Limb (tissue), 2 donors: Measurements from ENCODE around the gene IGSF23.
"Not testable (repeated sequence)": the region's sequence is repeated elsewhere in the genome, so short reads cannot be mapped to it uniquely, and the experiment has no call there.

Experiments used
- DNase-seq, 2 donors: peaks; one replicate each; pipeline ENCODE4 v3.0.0-alpha.2; 2016; ENCODE audit errors: extremely low spot score in 2 of 2

The IGSF23 gene

GRCh38 chr19:44611812-44612295 is 1.5 kb upstream of the IGSF23 start:
- no peak for DNase-seq

GRCh38 chr19:44614313-44614712 is 950 bp downstream of the IGSF23 start:
- no peak for DNase-seq

- no peak for DNase-seq
Observed at GRCh38 chr19:44615863-44616247, 2.5 kb downstream of the IGSF23 start.

- DNase-seq, result no peak
Observed at GRCh38 chr19:44617110-44617880, 3.9 kb downstream of the IGSF23 start.

- DNase-seq, result no peak
Observed at GRCh38 chr19:44618640-44619357, 5.4 kb downstream of the IGSF23 start.

- no peak for DNase-seq
Observed at GRCh38 chr19:44620667-44621066, 7.3 kb downstream of the IGSF23 start.

- DNase-seq, result no peak
Observed at GRCh38 chr19:44621367-44621766, 8.0 kb downstream of the IGSF23 start.

- no peak for DNase-seq
Observed at GRCh38 chr19:44623080-44623479, 9.7 kb downstream of the IGSF23 start.

GRCh38 chr19:44623626-44624025 is 10.3 kb downstream of the IGSF23 start:
- no peak for DNase-seq

GRCh38 chr19:44624840-44625354 is 11.5 kb downstream of the IGSF23 start:
- DNase-seq, result no peak

- not testable (repeated sequence) for DNase-seq
Observed at GRCh38 chr19:44625637-44626036, 12.3 kb downstream of the IGSF23 start.

- no peak for DNase-seq
Observed at GRCh38 chr19:44626048-44626624, 12.8 kb downstream of the IGSF23 start.

GRCh38 chr19:44627631-44628030 is 14.3 kb downstream of the IGSF23 start:
- no peak for DNase-seq

GRCh38 chr19:44628793-44629192 is 15.4 kb downstream of the IGSF23 start:
- no peak for DNase-seq

GRCh38 chr19:44631611-44632010 is 18.2 kb downstream of the IGSF23 start:
- DNase-seq, result not testable (repeated sequence)

- not testable (repeated sequence) for DNase-seq
Observed at GRCh38 chr19:44634058-44634457, 20.7 kb downstream of the IGSF23 start.

GRCh38 chr19:44634785-44635184 is 21.4 kb downstream of the IGSF23 start:
- no peak for DNase-seq

- no peak for DNase-seq
Observed at GRCh38 chr19:44635581-44636438, 22.4 kb downstream of the IGSF23 start.

GRCh38 chr19:44636439-44637389 is 23.4 kb downstream of the IGSF23 start:
- DNase-seq, result no peak

GRCh38 chr19:44637390-44637764 is 24.0 kb downstream of the IGSF23 start:
- DNase-seq, result no peak
